GM12891 (cell line): ENCODE data around the gene THSD7B.

ENCODE experiments used
- POLR2A ChIP-seq: IDR thresholded peaks from 2 replicates; pipeline ENCODE4 v1.6.1; 2011; ENCODE audit warnings: low read depth, low read length, control low read depth
- POLR2AphosphoS5 ChIP-seq: IDR thresholded peaks from 2 replicates; pipeline ENCODE4 v1.6.1; 2011; ENCODE audit warnings: low read depth, low read length, control low read depth
- POU2F2 ChIP-seq: IDR thresholded peaks from 2 replicates; pipeline ENCODE4 v1.6.1; 2011; ENCODE audit warnings: low read depth, mild to moderate bottlenecking, control low read depth, low read length, moderate library complexity

DNA sequence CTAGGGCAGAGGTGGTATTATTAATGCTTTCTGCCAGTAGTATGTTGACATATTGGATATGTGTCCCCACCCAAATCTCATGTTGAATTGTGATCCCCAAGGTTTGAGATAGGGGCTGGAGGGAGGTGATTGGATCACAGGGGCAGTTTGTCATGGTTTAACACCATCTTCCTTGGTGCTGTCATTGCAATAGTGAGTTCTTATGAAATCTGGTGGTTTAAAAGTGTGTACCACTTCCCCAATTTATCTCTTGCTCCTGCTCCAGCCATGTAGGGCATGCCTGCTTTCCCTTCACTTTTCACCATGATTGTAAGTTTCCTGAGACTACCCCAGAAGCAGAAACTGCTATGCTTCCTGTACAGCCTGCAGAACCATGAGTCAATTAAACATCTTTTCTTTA, 47.1 kb upstream of the THSD7B start:
- TF ChIP-seq POLR2AphosphoS5 (no peak), POLR2A (no peak), POU2F2 (no peak)
